GM19023 (cell line): ENCODE results near the gene NANOGP8.

Experiments
- ATAC-seq: cut with Tn5 transposase; IDR thresholded peaks from one replicate; pipeline ENCODE4 v1.9.1; 2021; ENCODE audit warnings: mild to moderate bottlenecking, moderate library complexity; ENCODE audit not compliant: unreplicated experiment

NANOGP8 gene

GRCh38 chr15:35061825-35062737, 23.0 kb downstream of the NANOGP8 start:
- ATAC-seq, result no peak

GRCh38 chr15:35061161-35061824, 23.8 kb downstream of the NANOGP8 start:
- no peak for ATAC-seq

GRCh38 chr15:35060591-35060990, 24.5 kb downstream of the NANOGP8 start:
- no peak for ATAC-seq

DNA sequence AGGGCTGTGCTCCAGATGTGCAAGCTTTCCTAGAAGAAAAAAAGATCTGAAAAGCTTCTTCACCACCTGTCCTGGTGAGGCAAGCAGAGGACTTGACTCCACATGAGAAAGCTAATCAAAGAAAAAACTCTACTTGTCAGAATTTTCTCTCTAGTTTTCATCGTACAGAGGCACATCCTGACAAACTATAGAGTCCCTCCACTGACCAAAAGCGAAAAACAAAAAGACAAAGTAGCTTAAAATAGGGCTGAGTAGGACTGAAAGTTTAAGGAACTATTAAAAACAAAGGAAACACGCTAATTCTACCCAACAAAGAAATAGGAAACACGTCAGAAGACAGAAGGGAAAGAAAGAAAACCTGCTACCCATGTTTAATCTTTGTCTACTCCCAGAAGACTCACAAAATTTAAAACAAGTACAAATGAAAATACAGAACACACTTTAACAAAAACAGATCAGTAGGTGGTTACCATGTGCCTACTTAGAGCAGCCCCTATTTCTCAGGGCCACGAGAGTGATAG, 26.5 kb downstream of the NANOGP8 start:
- ATAC-seq, result no peak

DNA sequence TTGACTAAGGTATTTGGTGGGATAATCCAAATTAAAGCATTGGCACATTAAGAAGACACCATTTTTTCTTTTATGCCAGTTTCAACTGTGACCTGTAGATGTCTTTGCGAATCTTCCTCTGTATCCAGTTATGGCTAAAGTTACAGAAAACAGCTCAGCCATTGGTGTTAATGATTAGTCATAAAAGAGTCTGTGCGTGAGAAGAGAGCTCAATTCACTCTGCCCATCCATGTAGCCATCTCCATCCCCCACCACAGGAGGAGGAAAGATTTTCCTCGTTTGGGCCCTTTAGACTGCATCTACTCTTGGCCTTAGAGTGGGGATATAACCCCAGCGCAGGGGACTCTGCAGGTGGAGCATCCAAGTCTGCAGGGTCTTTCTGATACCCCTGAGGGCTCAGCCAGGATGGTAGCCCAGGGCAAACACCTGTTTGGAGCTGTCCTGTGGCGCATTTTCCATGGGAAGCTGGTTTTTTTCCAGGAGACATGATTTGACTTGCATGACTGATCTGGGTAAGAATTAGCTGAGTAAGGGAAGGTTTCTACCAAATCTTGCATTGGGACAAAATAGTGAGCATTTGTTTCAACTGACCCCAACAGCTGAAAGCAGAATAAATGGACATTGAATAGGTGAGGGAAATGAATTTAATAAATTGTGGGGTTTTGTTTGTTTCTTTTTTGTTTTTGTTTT, 29.5 kb downstream of the NANOGP8 start:
- ATAC-seq, result no peak

DNA sequence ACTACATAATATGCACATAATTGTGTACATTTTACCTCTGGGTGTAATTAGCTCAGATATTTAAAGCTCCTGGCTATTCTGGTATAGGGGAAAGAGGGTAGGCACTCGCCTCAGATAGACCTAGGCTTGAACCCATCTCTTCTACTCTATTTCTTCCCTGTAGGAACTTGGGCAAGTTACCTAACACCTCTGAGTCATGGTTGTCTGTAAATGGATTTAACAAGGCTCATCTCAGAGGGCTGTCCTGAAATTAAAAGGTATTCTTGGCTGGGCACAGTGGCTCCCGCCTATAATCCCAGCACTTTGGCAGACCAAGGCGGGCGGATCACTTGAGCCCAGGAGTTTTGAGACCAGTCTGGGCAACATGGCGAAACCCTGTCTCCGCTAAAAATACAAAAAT, 30.7 kb downstream of the NANOGP8 start:
- no peak for ATAC-seq

DNA sequence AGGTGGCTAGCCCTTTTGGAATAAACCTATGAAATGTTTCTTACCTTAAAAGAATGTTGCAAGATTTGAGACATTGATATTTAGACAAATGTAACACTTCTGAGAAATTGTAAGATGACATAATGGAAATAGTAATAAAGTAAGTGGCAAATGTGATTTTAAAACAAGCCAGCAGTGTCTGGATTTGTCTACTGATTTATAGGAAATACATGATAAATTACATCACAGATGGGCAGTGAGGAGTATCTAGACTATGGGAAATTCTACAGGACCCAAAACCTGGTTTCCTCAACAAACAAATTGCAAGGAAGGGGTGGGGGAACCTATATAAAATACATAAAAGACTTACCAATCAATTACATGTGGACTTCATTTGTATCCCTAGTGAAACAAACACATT, 37.1 kb downstream of the NANOGP8 start:
- no peak for ATAC-seq

DNA sequence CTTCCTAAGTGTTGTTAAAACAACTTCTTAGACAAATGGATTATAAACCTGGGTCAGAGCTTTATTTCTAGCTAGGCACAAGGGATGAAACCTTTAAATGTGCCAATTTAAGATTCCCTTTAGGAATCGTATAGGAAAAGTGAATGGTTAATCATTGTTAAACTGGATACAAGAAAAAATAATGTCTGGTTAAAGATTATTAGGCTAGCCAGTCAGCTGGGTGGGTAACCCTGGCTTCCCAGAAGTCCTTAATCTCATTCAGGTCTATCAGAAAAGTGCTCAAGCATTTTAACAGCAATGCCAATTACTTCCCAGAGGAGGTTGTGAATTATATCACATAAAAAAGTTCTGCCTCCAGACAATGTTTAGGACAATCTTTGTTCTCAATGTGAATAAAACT, 37.6 kb downstream of the NANOGP8 start:
- no peak for ATAC-seq

GRCh38 chr15:35043373-35044095, 41.6 kb downstream of the NANOGP8 start:
- no peak for ATAC-seq

DNA sequence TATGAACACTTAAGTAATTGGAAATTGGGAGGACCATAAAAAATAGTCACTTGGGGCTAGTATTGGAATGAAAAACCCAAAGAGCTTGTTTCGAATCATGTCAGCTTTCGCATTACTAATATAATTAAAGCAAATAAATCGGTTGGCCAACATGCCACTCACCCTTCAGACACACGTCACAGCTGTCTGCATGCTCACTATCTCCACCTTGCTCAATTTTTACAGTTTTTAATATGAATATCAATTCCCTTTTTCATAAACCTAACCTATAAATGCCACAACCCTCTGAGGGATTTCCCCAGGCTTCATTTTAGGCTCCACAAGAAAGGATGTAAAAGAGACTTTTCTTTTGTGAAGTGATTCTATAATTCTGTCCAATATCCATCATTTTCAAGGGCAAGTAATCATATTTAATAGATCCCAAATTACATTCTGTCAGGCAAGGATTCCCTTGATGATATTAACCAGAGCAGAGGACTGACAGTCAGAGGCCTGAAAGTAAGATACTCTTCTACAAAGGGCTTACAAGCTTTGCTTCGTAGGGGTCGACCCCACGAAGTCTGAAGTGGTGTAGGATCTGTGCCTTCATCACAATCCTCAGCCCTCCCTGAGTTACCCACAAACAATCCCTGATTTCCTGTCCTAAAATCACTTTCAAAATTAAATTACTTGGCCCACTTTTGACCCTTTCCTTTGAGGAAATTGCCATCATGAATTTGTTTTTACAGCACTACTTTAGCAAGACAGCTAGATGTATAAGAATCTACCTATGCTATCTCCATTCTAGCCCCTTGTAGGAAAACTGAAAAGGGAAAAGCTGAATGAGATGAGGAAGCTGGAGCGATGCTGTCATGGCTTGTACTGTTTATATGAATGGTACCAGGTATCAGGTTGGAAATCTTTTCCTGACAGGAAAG, 44.5 kb downstream of the NANOGP8 start:
- no peak for ATAC-seq

- ATAC-seq, result no peak
Observed at GRCh38 chr15:35038626-35039451, 46.3 kb downstream of the NANOGP8 start.
